ENCODE results near the gene OR5K2. TPM values are rescaled to one million over a fixed set of nuclear protein-coding genes. Genes with fewer than 3 reads are reported as not detected.

Gene OR5K2
- total RNA-seq, 6 donors from 2014 or later, result not detected

GRCh38 chr3:98532275-98532637 lies 34.8 kb downstream of the OR5K2 start:
- ATAC-seq (ENCODE audit: low FRiP score in 2 of 2), result peak in 1 of 2 donors; percentile 34
- Histone ChIP-seq H3K4me1 (no peaks in the 10 kb centered on the region), H3K9me3 (no peaks in the 10 kb centered on the region), H3K4me3 (no peak overlapping the region), H3K36me3 (no peaks in the 10 kb centered on the region), H3K27ac (no peak overlapping the region), H3K27me3 (no peaks in the 10 kb centered on the region)
- TF ChIP-seq CTCF (IDR thresholded peaks at IDR 0.05) (no peak), POLR2AphosphoS5 (IDR thresholded peaks at IDR 0.05) (no peak), EP300 (IDR thresholded peaks at IDR 0.05) (no peak), POLR2A (IDR thresholded peaks at IDR 0.05) (no peak)
- WGBS, 2 donors, result 83% methylated on average over 5 of the region's 5 CpGs
- DNase-seq, result no peak

GRCh38 chr3:98532709-98533571 lies 35.5 kb downstream of the OR5K2 start:
- DNase-seq (no peak), ATAC-seq (ENCODE audit: low FRiP score in 2 of 2) (no peak)
- Histone ChIP-seq H3K4me3 (no peak overlapping the region), H3K9me3 (no peaks in the 10 kb centered on the region), H3K27ac (no peak overlapping the region), H3K4me1 (no peaks in the 10 kb centered on the region), H3K27me3 (no peaks in the 10 kb centered on the region), H3K36me3 (no peaks in the 10 kb centered on the region)
- TF ChIP-seq CTCF (IDR thresholded peaks at IDR 0.05) (no peak), POLR2A (IDR thresholded peaks at IDR 0.05) (no peak), EP300 (IDR thresholded peaks at IDR 0.05) (no peak), POLR2AphosphoS5 (IDR thresholded peaks at IDR 0.05) (no peak)
- WGBS, 2 donors, result 90 to 93% methylated on average over 6 of the region's 6 CpGs

DNA sequence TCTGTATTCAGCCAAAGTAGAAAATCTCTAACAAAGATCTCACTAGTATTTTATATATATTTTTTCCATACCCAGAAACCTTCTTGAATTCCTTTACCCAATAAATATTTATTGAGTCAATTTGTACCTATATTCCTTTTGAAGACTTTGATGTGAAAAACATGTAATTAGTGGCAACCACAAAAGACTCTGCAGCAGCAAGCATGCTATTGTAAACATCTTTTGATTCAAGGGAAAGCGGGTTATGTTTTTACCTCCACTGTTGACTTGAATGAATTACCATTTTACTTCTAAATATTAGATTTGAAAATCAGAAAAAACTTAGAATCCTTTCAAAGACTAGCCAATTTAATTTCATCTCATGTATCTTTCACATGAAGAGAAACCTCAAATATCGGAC lies 36.7 kb downstream of the OR5K2 start:
- H3K4me3 ChIP-seq, result no peak overlapping the region
- TF ChIP-seq EP300 (IDR thresholded peaks at IDR 0.05) (no peak), POLR2AphosphoS5 (IDR thresholded peaks at IDR 0.05) (no peak), CTCF (IDR thresholded peaks at IDR 0.05) (no peak), POLR2A (IDR thresholded peaks at IDR 0.05) (no peak)

GRCh38 chr3:98534734-98535133 lies 37.3 kb downstream of the OR5K2 start:
- WGBS, 2 donors, result 94% methylated on average over 1 of the region's 1 CpG
- Histone ChIP-seq H3K4me1 (no peaks in the 10 kb centered on the region), H3K4me3 (no peak overlapping the region), H3K36me3 (no peaks in the 10 kb centered on the region), H3K9me3 (no peaks in the 10 kb centered on the region), H3K27me3 (no peaks in the 10 kb centered on the region), H3K27ac (no peak overlapping the region)
- no peak for TF ChIP-seq POLR2AphosphoS5 (IDR thresholded peaks at IDR 0.05)
- no peak for TF ChIP-seq CTCF (IDR thresholded peaks at IDR 0.05)
- no peak for TF ChIP-seq EP300 (IDR thresholded peaks at IDR 0.05)
- no peak for TF ChIP-seq POLR2A (IDR thresholded peaks at IDR 0.05)
- ATAC-seq (ENCODE audit: low FRiP score in 2 of 2) (no peak), DNase-seq (no peak)

More for the DNA sequence above, 36.7 kb downstream of the OR5K2 start:
- no peak for ATAC-seq (ENCODE audit: low FRiP score in 2 of 2)
- no peaks in the 10 kb centered on the region for H3K9me3 ChIP-seq
- H3K36me3 ChIP-seq, result no peaks in the 10 kb centered on the region
- no peak overlapping the region for H3K27ac ChIP-seq
- no peaks in the 10 kb centered on the region for H3K4me1 ChIP-seq
- WGBS, 2 donors, result 91 to 95% methylated on average over 2 of the region's 2 CpGs
- DNase-seq, result no peak
- H3K27me3 ChIP-seq, result no peaks in the 10 kb centered on the region
